Measurements from ENCODE around the gene PCBP1.

Gene PCBP1

GRCh38 chr2:70123051-70123828 is 36.0 kb downstream of the PCBP1 start:
- Histone ChIP-seq H3K9me3 (no peaks in the 10 kb centered on the region), H3K27ac (peak overlapping the region; percentile 99), H3K4me3 (ENCODE audit: low read depth in 1 of 2, low read length in 1 of 2) (peak overlapping the region; percentile 71 to 79), H3K27me3 (no peaks in the 10 kb centered on the region), H3K4me1 (ENCODE audit: control insufficient read depth in 1 of 2, insufficient read depth in 1 of 2, low read depth in 1 of 2, low read length in 1 of 2) (peaks cover 70% of the 10 kb centered on the region in 2 experiments), H3K36me3 (no peaks in the 10 kb centered on the region)
- TF ChIP-seq, protein P1, sequence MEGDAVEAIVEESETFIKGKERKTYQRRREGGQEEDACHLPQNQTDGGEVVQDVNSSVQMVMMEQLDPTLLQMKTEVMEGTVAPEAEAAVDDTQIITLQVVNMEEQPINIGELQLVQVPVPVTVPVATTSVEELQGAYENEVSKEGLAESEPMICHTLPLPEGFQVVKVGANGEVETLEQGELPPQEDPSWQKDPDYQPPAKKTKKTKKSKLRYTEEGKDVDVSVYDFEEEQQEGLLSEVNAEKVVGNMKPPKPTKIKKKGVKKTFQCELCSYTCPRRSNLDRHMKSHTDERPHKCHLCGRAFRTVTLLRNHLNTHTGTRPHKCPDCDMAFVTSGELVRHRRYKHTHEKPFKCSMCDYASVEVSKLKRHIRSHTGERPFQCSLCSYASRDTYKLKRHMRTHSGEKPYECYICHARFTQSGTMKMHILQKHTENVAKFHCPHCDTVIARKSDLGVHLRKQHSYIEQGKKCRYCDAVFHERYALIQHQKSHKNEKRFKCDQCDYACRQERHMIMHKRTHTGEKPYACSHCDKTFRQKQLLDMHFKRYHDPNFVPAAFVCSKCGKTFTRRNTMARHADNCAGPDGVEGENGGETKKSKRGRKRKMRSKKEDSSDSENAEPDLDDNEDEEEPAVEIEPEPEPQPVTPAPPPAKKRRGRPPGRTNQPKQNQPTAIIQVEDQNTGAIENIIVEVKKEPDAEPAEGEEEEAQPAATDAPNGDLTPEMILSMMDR (IDR thresholded peaks at IDR 0.05) = no peak

- Histone ChIP-seq H3K36me3 (no peaks in the 10 kb centered on the region), H3K4me3 (ENCODE audit: low read depth in 1 of 2, low read length in 1 of 2) (peak overlapping the region; percentile 71 to 79), H3K27ac (peak overlapping the region; percentile 99), H3K27me3 (no peaks in the 10 kb centered on the region), H3K4me1 (ENCODE audit: control insufficient read depth in 1 of 2, insufficient read depth in 1 of 2, low read depth in 1 of 2, low read length in 1 of 2) (peaks cover 68 to 72% of the 10 kb centered on the region in 2 experiments), H3K9me3 (no peaks in the 10 kb centered on the region)
- TF ChIP-seq, protein P1 (IDR thresholded peaks at IDR 0.05) = no peak
Measured at GRCh38 chr2:70123829-70124116, 36.5 kb downstream of the PCBP1 start.

GRCh38 chr2:70124983-70125480 is 37.8 kb downstream of the PCBP1 start:
- Histone ChIP-seq H3K4me1 (ENCODE audit: control insufficient read depth in 1 of 2, insufficient read depth in 1 of 2, low read depth in 1 of 2, low read length in 1 of 2) (peaks cover 64 to 68% of the 10 kb centered on the region in 2 experiments), H3K27ac (peak overlapping the region; percentile 99), H3K4me3 (ENCODE audit: low read depth in 1 of 2, low read length in 1 of 2) (peak overlapping the region; percentile 71 to 79), H3K36me3 (no peaks in the 10 kb centered on the region), H3K9me3 (no peaks in the 10 kb centered on the region), H3K27me3 (no peaks in the 10 kb centered on the region)
- TF ChIP-seq, protein P1 (IDR thresholded peaks at IDR 0.05) = no peak

GRCh38 chr2:70125498-70125898 is 38.2 kb downstream of the PCBP1 start:
- no peaks in the 10 kb centered on the region for H3K9me3 ChIP-seq
- H3K4me3 ChIP-seq (ENCODE audit: low read depth in 1 of 2, low read length in 1 of 2) = peak overlapping the region; percentile 71 to 79
- no peaks in the 10 kb centered on the region for H3K36me3 ChIP-seq
- TF ChIP-seq, protein P1 (IDR thresholded peaks at IDR 0.05) = no peak
- H3K27me3 ChIP-seq = no peaks in the 10 kb centered on the region
- peak overlapping the region; percentile 99 for H3K27ac ChIP-seq
- H3K4me1 ChIP-seq (ENCODE audit: control insufficient read depth in 1 of 2, insufficient read depth in 1 of 2, low read depth in 1 of 2, low read length in 1 of 2) = peaks cover 60 to 65% of the 10 kb centered on the region in 2 experiments

GRCh38 chr2:70126413-70126812 is 39.1 kb downstream of the PCBP1 start:
- no peaks in the 10 kb centered on the region for H3K36me3 ChIP-seq
- no peak overlapping the region for H3K4me3 ChIP-seq (ENCODE audit: low read depth in 1 of 2, low read length in 1 of 2)
- peaks cover 53 to 59% of the 10 kb centered on the region in 2 experiments for H3K4me1 ChIP-seq (ENCODE audit: control insufficient read depth in 1 of 2, insufficient read depth in 1 of 2, low read depth in 1 of 2, low read length in 1 of 2)
- peak overlapping the region; percentile 99 for H3K27ac ChIP-seq
- H3K9me3 ChIP-seq = no peaks in the 10 kb centered on the region
- H3K27me3 ChIP-seq = no peaks in the 10 kb centered on the region
- TF ChIP-seq, protein P1 (IDR thresholded peaks at IDR 0.05) = no peak

Measured in neutrophil (primary cell).